HG03060 (cell line): ENCODE data around the gene C11orf21.

ENCODE experiments used
- ATAC-seq: cut with Tn5 transposase; IDR thresholded peaks from one replicate; pipeline ENCODE4 v1.9.1; 2021; ENCODE audit warnings: low read depth, moderate number of reproducible peaks; ENCODE audit not compliant: unreplicated experiment

The C11orf21 gene

GRCh38 chr11:2321311-2321683 lies 19.6 kb upstream of the C11orf21 start:
- no peak for ATAC-seq

DNA sequence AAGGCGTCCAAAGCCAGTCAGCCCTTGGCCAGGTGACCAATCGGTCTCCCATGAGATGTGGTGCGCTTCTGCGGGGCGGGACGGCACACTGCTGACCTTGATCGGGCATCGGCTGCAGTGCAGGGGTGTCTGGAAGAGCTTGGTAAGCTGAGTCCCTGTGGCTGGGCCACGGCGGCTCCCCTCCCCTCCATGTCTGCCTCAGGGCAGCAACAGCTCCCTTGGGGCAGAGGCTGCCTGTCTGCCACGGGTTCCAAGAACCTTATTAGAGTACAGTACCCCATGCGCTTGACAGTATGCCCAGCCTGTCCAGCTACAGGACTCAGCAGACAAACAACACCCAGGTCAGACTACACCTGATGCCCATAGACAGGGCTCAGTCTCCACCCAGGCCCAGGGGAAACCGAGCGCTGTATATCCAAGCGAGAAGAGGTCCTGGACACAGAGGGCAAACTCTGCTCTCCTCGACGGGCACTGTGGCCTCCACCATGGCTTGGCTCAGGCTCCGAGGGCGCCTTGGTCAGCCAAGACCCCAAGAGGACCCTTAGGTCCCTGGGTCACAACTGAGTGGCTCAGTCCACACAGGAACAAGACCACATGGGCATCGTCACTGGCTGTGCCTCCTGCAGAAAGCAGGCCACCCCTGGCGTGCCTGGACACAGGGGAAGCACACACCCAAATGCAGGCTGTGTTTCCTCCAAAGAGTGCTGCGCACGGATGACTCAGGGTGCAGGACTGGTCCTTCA lies 19.0 kb upstream of the C11orf21 start:
- no peak for ATAC-seq

DNA sequence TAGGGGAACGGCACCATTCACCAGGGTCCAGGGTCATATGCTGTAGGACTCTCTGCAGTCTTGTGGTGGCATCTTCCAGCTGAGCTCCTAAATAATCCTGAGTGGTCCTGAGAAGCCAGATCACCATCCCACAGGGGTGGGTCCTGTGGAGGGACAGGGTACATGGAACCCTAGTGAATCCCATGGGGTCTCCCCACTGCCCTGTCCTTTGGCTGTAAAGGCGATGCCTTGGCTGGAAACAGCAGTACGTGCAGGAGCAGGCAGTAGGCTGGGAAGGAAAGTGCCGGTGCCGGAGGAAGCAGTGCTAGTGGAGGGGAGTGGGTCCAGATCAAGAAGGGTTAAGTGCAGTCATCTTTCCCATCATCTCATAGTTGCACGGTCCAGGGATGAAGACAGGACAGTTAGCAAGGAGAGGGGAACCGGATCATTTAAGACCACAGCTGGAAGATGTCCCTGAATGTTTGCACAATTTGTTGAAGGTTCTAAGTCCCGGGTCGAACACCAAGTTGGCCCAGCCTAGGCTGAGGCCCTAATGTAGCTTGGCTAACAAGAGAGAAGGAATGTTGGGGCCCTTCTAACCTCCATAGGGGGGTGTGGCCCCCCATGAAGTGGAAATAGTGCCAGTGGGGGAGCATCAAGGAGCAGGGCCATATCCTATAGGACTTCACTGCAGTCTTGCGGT lies 18.2 kb upstream of the C11orf21 start:
- ATAC-seq: no peak

- ATAC-seq: no peak
These were observed 17.0 kb upstream of the C11orf21 start for GRCh38 chr11:2318707-2319106.

DNA sequence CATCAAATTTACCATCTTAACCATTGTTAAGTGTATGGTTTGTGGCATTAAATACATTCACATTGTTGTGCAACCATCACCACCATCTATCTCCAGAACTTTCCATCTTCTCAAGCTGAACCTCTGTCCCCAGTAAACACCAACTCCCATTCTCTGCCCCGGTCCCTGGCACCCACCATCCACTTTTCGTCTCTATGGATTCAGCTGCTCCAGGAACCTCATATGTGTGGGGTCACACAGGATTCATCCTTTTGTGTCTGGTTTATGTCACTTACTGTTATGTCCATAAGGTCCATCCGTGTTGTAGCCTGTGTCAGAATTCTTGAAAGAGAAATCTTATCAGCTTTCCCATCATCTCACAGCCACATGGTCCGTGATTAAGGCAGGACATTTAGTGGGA lies 16.4 kb upstream of the C11orf21 start:
- ATAC-seq: no peak

DNA sequence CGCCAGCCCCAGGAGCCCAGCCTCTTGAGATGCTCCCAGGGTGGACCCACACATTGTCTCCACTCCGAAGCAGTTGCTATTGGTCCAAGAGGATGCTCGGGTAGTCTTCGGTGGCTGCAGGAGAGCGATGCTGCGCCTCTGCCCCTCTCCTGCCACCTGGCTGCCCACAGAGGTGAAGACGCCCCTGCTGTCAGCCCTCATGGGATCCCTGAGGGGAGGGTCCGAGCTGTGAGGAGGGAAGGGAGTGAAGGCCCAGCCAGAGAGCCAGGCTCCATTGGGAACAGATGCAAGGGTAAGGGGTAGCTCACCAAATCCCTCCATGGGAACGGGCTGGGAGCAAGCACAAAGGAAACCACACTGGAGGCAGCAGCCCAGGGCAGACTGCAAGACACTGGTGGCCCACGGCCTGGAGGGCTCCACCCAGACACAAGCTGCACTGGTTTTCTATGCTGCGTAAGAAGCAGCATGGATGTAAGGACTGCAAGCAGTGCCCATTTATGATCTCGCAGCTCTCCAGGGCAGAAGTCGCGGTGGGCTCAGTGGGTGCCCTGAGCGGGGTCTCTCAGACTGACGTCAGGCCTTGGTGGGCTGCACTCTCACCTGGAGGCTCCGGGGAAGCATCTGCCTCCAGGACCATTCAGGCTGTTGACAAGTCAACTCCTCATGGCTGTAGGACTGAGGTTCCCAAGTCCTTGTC lies 15.8 kb upstream of the C11orf21 start:
- ATAC-seq: no peak

GRCh38 chr11:2316963-2317244 lies 15.2 kb upstream of the C11orf21 start:
- no peak for ATAC-seq

GRCh38 chr11:2316169-2316962 lies 14.6 kb upstream of the C11orf21 start:
- ATAC-seq: no peak

- no peak for ATAC-seq
These were observed 13.9 kb upstream of the C11orf21 start for GRCh38 chr11:2315395-2316168.

DNA sequence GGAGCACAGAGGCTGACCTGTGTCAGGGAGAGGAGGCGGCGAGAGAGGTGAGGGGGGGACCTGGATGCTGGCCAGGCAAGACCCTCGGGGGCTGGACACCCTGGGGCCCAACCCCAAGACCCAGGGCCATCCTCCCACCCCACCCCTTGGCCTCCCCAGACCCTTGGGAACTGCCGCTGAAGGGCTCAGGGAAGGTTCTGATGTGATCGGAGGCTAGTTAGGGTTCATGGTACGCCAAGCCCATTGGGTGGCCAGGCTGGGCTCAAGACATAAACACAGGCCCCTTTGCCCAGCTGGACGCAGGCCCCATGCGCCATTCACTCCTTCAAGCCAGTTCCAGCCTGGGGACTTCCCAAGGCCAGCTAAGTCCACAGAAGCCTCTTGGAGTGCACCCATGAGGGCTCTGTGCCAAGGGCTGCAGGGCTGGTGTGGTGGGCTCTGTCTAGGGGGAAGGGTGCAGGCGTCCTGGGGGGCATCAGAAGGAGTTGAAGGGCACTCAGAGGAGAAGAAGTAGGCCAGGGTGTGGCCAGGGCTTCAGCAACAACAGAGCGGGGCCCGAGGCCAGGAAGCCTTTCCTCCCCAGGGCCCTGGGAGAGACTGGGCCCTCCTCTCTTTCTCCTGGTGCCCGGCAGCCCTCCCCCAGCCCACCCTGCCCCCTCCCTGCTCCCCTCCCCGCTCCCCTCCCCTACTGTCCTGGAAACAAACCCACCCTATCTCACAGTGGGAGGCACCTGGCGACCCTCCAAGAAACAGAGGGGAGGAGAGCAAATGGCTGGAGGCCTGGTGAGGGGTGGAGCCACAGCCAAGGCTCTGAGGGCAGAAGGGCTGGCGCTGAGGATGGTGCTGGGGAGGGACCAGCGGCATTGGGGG lies 13.0 kb upstream of the C11orf21 start:
- no peak for ATAC-seq

- ATAC-seq: no peak
These were observed 12.4 kb upstream of the C11orf21 start for GRCh38 chr11:2314136-2314524.

GRCh38 chr11:2313051-2313951 lies 11.6 kb upstream of the C11orf21 start:
- ATAC-seq: no peak

GRCh38 chr11:2312232-2313042 lies 10.7 kb upstream of the C11orf21 start:
- ATAC-seq: no peak

GRCh38 chr11:2311353-2312133 lies 9.8 kb upstream of the C11orf21 start:
- no peak for ATAC-seq

DNA sequence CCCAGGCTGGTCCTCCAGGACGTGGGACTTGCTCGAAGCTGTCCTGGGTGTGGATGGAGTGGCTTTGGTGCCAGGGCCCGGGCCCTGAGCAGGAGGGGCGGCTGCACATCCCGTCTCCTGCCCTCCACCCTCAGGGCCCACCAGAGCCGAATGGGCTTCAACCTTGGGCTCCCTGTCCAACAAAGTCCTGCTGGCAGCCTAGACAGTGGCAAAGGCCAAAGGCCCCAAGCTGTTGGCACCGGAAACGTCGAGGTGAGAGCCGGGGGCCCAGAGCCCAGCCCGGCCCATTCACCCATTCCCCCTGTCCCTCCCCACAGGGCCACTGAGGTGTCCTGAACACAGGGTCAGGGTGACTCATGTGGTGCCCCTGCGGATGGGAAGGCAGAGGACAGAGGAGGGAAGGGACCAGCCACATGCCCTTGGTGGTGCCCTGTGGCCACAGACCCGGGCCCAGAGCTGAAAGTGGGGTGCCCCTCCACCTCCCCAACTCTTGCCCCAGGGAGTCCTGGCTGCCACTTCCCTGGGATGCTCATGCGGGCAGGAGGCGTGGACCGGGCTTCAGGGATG lies 9.2 kb upstream of the C11orf21 start:
- no peak for ATAC-seq

DNA sequence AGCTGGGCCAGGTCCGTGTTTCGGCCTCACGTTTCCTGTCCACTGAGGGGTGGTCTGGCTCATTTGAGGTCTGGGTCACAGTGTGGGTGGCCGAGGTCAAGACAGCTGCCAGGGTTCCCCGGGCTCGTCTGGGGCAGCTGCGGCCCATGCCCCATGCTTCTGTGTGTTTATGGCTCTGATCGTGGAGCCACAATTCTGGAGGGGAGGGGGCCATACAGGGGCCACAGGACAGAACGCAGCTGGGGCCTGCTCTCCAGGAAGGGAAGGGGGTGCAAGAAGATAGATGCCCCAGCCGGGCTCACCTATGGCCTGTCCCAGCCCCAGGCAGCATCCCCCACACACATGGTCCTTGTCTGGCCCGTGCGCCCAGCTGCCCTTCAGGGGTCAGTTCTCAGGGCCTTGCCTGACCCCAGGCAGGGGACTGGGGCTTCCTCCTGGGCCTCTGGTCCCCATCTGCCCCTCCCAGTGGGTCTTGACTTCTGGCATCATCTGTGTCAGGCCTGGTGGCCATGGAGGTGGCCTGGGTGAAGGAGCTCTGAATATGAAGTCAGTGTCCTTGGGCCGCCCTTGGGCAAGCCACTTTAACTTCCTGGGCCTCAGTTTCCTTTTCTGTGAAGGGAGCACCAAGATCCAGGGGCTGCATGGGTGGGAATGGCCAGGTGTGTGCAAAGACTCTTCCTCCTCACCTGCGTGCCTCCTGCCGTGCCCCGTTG lies 8.5 kb upstream of the C11orf21 start:
- ATAC-seq: no peak
